Effector memory CD8-positive, alpha-beta T cell (primary cell): ENCODE measurements around the gene NR0B1.

Experiments
- ATAC-seq: fragments of 150-1000 bp; cut with Tn5 transposase; replicated peaks from 2 replicates; pipeline ENCODE4 v1.10.0; 2021; ENCODE audit warnings: mild to moderate bottlenecking, moderate library complexity
- DNase-seq, 3 experiments: peaks; one replicate each; pipeline ENCODE4 v3.0.0; 2021
- H3K27ac Mint-ChIP-seq, 2 donors: one replicate each; pipeline ENCODE4 v1.8.0; 2022; ENCODE audit warnings: mild to moderate bottlenecking in 2 of 2, mixed read lengths in 2 of 2, moderate library complexity in 2 of 2
- H3K27me3 Mint-ChIP-seq, 2 donors: one replicate each; pipeline ENCODE4 v1.8.0; 2022; ENCODE audit warnings: mixed read lengths in 2 of 2
- H3K36me3 Mint-ChIP-seq: one replicate; pipeline ENCODE4 v1.8.0; 2022; ENCODE audit warnings: mild to moderate bottlenecking, moderate library complexity, mixed read lengths; ENCODE audit not compliant: insufficient read depth
- H3K4me1 Mint-ChIP-seq, 2 donors: one replicate each; pipeline ENCODE4 v1.8.0; 2022; ENCODE audit warnings: low read depth in 2 of 2, mixed read lengths in 2 of 2
- H3K4me3 Mint-ChIP-seq, 2 donors: one replicate each; pipeline ENCODE4 v1.8.0; 2022; ENCODE audit warnings: mild to moderate bottlenecking in 2 of 2, mixed read lengths in 2 of 2, moderate library complexity in 2 of 2
- H3K9me3 Mint-ChIP-seq, 2 donors: one replicate each; pipeline ENCODE4 v1.8.0; 2022; ENCODE audit warnings: mixed read lengths in 2 of 2
- total RNA-seq, 9 experiments: gene quantifications; one replicate each; lab custom pipeline; 2026; lab: John Stamatoyannopoulos, UW

The NR0B1 gene
- 0 to 0.06 (median 0) reads per million in 9 experiments for total RNA-seq

DNA sequence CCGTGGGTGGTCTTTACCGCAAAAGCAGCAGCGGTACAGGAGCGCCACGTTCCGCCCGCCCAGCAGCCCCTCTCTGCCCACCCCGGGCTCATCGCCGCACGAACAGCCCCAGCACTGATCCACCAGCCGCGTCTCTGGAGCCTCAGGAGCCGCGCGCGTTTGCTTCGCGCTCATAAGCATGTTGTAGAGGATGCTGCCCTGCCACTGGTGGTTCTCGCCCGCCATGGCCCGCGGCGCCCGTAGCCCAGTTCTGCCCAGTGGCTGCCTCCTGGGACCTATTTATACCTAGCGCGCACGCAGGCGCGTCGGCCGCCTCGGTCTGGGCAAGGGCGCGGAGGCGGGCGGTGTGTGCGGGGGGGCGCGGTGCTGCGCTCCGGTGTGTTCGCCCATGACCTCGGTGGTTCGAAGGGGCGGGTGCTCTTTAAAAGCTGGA, at the start of gene NR0B1:
NR0B1 (minus strand) TSS at position 252 of the 433 bp plus-strand sequence; CDS start at position 225, 27 bp downstream.
- Mint-ChIP-seq H3K9me3 (peaks cover 0 to 1% of the 10 kb centered on the region in 2 donors), H3K36me3 (no peaks in the 10 kb centered on the region), H3K27me3 (no peaks in the 10 kb centered on the region), H3K4me3 (no peak within 1 kb of the TSS), H3K27ac (no peak within 1 kb of the TSS), H3K4me1 (no peaks in the 10 kb centered on the region)
- DNase-seq (no peak), ATAC-seq (no peak)

DNA sequence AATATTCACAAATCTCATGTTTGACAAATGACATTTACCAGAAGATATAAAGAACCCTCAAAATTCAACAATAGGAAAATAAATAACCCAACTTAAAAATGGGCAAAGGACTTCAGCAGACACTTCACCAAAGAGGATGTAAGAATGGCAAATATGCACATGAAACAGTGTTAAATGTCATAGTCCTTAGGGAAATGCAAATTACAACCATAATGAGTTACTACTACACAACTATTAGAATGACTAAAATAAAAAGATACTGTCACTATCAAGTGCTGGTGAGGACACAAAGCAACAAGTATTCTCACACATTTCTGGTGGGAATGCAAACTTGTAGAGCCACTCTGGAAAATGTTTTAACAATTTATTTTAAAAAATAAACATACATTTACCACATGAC, 40.8 kb upstream of the NR0B1 start:
- Mint-ChIP-seq H3K36me3 (no peaks in the 10 kb centered on the region), H3K27ac (no peak overlapping the region), H3K4me3 (no peak overlapping the region), H3K4me1 (no peaks in the 10 kb centered on the region), H3K27me3 (no peaks in the 10 kb centered on the region), H3K9me3 (peaks cover 0 to 4% of the 10 kb centered on the region in 2 donors)
- DNase-seq = no peak
- ATAC-seq = no peak

DNA sequence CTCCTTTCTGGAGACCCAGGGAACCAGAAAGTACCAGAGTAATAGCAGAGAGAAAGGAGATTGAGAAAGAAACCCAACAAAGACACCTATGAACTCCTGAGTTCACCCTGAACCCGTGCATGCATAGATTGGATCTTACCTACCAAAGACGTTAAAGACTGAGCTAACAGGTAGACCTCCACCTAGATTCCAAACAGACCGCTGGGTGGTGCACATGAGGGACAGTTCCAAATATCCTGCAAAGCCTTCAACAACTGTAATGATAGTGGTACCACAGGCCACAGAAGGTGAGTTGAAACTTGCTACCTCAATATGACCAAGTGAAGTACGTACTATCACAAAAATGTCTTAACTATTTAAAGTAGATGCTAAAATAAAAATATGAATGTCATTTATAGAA, 34.0 kb upstream of the NR0B1 start:
- H3K4me3 Mint-ChIP-seq = no peak overlapping the region

GRCh38 chrX:30340753-30341152, 31.6 kb upstream of the NR0B1 start:
- no peak for ATAC-seq
- H3K4me1 Mint-ChIP-seq = no peaks in the 10 kb centered on the region
- no peak overlapping the region for H3K27ac Mint-ChIP-seq
- H3K4me3 Mint-ChIP-seq = no peak overlapping the region
- no peaks in the 10 kb centered on the region for H3K9me3 Mint-ChIP-seq
- H3K27me3 Mint-ChIP-seq = no peaks in the 10 kb centered on the region
- DNase-seq = no peak
- H3K36me3 Mint-ChIP-seq = no peaks in the 10 kb centered on the region

More for the DNA sequence above, 34.0 kb upstream of the NR0B1 start:
- Mint-ChIP-seq H3K27me3 (no peaks in the 10 kb centered on the region), H3K9me3 (peaks cover 0 to 3% of the 10 kb centered on the region in 2 donors), H3K27ac (no peak overlapping the region), H3K4me1 (no peaks in the 10 kb centered on the region), H3K36me3 (no peaks in the 10 kb centered on the region)
- DNase-seq (no peak), ATAC-seq (no peak)

GRCh38 chrX:30327762-30328161, 18.6 kb upstream of the NR0B1 start:
- DNase-seq (no peak), ATAC-seq (no peak)
- H3K9me3 Mint-ChIP-seq = peaks cover 7% of the 10 kb centered on the region in 2 donors
- no peak overlapping the region for H3K27ac Mint-ChIP-seq
- H3K4me3 Mint-ChIP-seq = no peak overlapping the region
- H3K27me3 Mint-ChIP-seq = no peaks in the 10 kb centered on the region
- H3K4me1 Mint-ChIP-seq = no peaks in the 10 kb centered on the region
- no peaks in the 10 kb centered on the region for H3K36me3 Mint-ChIP-seq

GRCh38 chrX:30317308-30317707, 8.1 kb upstream of the NR0B1 start:
- no peaks in the 10 kb centered on the region for H3K27me3 Mint-ChIP-seq

GRCh38 chrX:30313322-30313721, 4.1 kb upstream of the NR0B1 start:
- Mint-ChIP-seq H3K4me1 (no peaks in the 10 kb centered on the region), H3K27ac (no peak overlapping the region), H3K36me3 (no peaks in the 10 kb centered on the region), H3K9me3 (peaks cover 0 to 1% of the 10 kb centered on the region in 2 donors), H3K4me3 (no peak overlapping the region), H3K27me3 (no peaks in the 10 kb centered on the region)
- ATAC-seq = no peak
- DNase-seq = no peak

More at GRCh38 chrX:30317308-30317707, 8.1 kb upstream of the NR0B1 start:
- DNase-seq (no peak), ATAC-seq (no peak)
- H3K4me1 Mint-ChIP-seq = no peaks in the 10 kb centered on the region
- no peak overlapping the region for H3K4me3 Mint-ChIP-seq
- no peak overlapping the region for H3K27ac Mint-ChIP-seq
- H3K36me3 Mint-ChIP-seq = no peaks in the 10 kb centered on the region
- H3K9me3 Mint-ChIP-seq = no peaks in the 10 kb centered on the region

GRCh38 chrX:30312858-30313257, 3.7 kb upstream of the NR0B1 start:
- H3K36me3 Mint-ChIP-seq = no peaks in the 10 kb centered on the region

DNA sequence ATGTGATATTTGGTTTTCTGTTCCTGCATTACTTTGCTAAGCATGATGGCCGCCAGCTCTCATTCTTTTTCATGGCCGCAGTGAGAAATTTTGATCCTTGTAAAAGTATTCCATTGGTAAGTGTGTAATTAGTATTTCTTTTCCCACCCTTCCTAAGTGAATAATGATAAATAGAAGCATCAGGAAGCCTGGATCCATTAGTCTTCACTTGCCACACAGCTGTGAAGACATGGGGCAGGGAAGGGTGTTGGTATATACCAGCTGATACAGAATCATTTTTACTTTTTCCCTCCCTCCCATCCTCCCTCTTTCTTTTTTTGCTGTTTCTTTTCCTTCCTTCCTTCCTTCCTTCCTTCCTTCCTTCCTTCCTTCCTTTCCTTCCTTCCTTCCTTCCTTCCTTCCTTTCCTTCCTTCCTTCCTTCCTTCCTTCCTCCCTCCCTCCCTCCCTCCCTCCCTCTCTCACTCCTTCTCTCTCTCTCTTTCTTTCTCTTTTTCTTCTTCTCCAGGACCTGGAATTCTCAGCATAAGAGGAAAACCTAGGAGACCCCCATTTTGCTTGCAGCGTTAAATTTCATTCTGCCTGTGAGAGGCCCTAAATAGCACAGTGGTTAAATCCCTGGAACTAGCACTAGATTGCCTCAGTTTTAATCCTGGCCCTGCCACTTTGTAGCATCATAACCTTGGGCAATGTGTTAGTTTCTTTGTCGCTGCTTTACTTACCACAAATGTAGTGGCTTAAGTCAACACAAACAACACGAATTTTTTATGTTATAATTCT, 1.4 kb upstream of the NR0B1 start:
- H3K4me3 Mint-ChIP-seq = no peak overlapping the region
- H3K27ac Mint-ChIP-seq = no peak overlapping the region
- ATAC-seq = no peak
- H3K27me3 Mint-ChIP-seq = no peaks in the 10 kb centered on the region
- H3K9me3 Mint-ChIP-seq = peaks cover 0 to 1% of the 10 kb centered on the region in 2 donors
- H3K4me1 Mint-ChIP-seq = no peaks in the 10 kb centered on the region
- no peak for DNase-seq
- H3K36me3 Mint-ChIP-seq = no peaks in the 10 kb centered on the region

More at GRCh38 chrX:30312858-30313257, 3.7 kb upstream of the NR0B1 start:
- DNase-seq (no peak), ATAC-seq (no peak)
- no peaks in the 10 kb centered on the region for H3K4me1 Mint-ChIP-seq
- H3K27ac Mint-ChIP-seq = no peak overlapping the region
- no peaks in the 10 kb centered on the region for H3K27me3 Mint-ChIP-seq
- H3K9me3 Mint-ChIP-seq = peaks cover 0 to 1% of the 10 kb centered on the region in 2 donors
- no peak overlapping the region for H3K4me3 Mint-ChIP-seq

- no peak for ATAC-seq
- H3K36me3 Mint-ChIP-seq = no peaks in the 10 kb centered on the region
- H3K4me3 Mint-ChIP-seq = no peak overlapping the region
- H3K27me3 Mint-ChIP-seq = no peaks in the 10 kb centered on the region
- DNase-seq = no peak
- peaks cover 0 to 1% of the 10 kb centered on the region in 2 donors for H3K9me3 Mint-ChIP-seq
- H3K4me1 Mint-ChIP-seq = no peaks in the 10 kb centered on the region
- H3K27ac Mint-ChIP-seq = no peak overlapping the region
Observed at GRCh38 chrX:30308263-30309138, 689 bp downstream of the NR0B1 start.

DNA sequence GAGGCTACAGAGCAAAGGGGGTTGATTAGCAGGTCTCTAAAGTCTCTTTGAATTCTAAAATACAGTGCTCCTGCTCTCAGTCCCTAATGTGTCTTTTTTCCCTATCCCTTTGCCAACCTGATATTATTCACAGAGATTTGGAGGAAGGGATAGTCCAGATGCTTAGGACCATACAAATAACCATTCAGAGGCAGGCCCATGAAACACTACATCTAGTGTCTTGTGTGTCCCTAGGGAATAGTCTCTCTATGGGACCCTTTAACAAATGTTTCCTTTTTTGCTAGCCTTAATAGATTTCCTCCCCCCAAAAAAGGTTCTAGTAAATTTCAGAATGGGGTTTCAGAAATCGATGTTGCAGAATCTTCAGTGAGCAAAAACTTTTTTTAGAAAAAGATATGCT, 1.7 kb downstream of the NR0B1 start:
- Mint-ChIP-seq H3K36me3 (no peaks in the 10 kb centered on the region), H3K27me3 (no peaks in the 10 kb centered on the region), H3K4me3 (no peak overlapping the region), H3K9me3 (peaks cover 0 to 1% of the 10 kb centered on the region in 2 donors), H3K4me1 (no peaks in the 10 kb centered on the region), H3K27ac (no peak overlapping the region)
- ATAC-seq (no peak), DNase-seq (no peak)

GRCh38 chrX:30304866-30305265, 4.3 kb downstream of the NR0B1 start:
- no peak overlapping the region for H3K4me3 Mint-ChIP-seq
- H3K4me1 Mint-ChIP-seq = no peaks in the 10 kb centered on the region
- DNase-seq (no peak), ATAC-seq (no peak)
- no peak overlapping the region for H3K27ac Mint-ChIP-seq
- no peaks in the 10 kb centered on the region for H3K27me3 Mint-ChIP-seq
- peaks cover 0 to 2% of the 10 kb centered on the region in 2 donors for H3K9me3 Mint-ChIP-seq
- no peaks in the 10 kb centered on the region for H3K36me3 Mint-ChIP-seq

GRCh38 chrX:30302956-30303355, 6.2 kb downstream of the NR0B1 start:
- no peaks in the 10 kb centered on the region for H3K36me3 Mint-ChIP-seq
- DNase-seq = no peak

More at GRCh38 chrX:30302956-30303355, 6.2 kb downstream of the NR0B1 start:
- no peak overlapping the region for H3K4me3 Mint-ChIP-seq
- H3K27me3 Mint-ChIP-seq = no peaks in the 10 kb centered on the region
- H3K4me1 Mint-ChIP-seq = no peaks in the 10 kb centered on the region
- no peak overlapping the region for H3K27ac Mint-ChIP-seq
- H3K9me3 Mint-ChIP-seq = peaks cover 0 to 2% of the 10 kb centered on the region in 2 donors
- no peak for ATAC-seq
